ENCODE measurements around the gene PIAS1.
"Not testable (repeated sequence)": the region's sequence is repeated elsewhere in the genome, so short reads cannot be mapped to it uniquely, and the experiment has no call there.

The PIAS1 gene

DNA sequence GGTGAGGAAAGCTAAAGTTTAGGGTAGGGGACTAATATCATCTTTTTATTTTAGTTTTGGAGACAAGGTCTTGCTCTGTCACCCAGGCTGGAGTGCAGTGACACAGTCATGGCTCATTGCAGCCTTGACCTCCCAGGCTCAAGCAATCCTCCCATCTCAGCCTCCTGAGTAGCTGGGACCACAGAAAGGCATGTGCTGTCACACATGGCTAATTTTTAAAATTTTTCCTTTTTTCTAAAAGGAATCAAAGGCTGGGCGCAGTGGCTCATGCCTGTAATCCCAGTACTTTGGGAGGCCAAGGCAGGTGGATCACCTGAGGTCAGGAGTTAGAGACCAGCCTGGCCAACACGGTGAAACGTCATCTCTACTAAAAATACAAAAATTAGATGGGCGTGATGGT is 171.3 kb downstream of the PIAS1 start:
- Mint-ChIP-seq H3K4me1 (peaks cover 33 to 61% of the 10 kb centered on the region in 2 donors), H3K36me3 (peaks cover 12 to 21% of the 10 kb centered on the region in 2 donors)
- H3K9me3 Mint-ChIP-seq; ATAC-seq (replicated peaks); H3K27ac Mint-ChIP-seq; DNase-seq; H3K27me3 Mint-ChIP-seq; H3K4me3 Mint-ChIP-seq: not testable (repeated sequence)

DNA sequence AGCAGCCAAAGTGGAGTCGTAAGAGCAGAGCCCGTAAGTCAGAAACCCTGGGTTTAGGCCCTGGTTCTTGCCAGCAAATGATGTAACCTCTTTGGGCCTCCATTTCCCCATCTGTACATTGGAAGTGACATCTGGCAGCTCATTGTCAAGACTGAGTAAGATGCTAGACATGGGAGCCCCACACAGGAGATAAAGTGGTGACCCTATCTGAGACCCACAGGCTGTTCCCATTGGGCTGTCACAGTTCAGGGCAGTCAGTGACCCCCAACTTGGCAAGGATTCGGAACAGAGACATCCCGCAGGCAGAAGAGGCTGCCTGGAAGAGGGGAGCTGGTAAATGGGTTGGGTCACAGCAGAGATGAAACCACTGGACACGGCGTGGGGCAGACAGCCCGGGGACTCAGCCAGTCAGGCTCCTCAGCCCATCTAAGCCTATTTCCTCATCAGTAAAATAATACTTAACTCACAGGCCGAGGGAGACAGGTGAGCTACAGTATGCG is 173.6 kb downstream of the PIAS1 start:
- Mint-ChIP-seq H3K9me3 (no peaks in the 10 kb centered on the region), H3K27ac (peak overlapping the region; percentile 42), H3K27me3 (no peaks in the 10 kb centered on the region), H3K36me3 (peaks cover 7 to 19% of the 10 kb centered on the region in 2 donors), H3K4me3 (peak overlapping the region; percentile 81 to 84), H3K4me1 (peaks cover 38 to 71% of the 10 kb centered on the region in 2 donors)
- DNase-seq, result no peak
- no peak for ATAC-seq (replicated peaks)

DNA sequence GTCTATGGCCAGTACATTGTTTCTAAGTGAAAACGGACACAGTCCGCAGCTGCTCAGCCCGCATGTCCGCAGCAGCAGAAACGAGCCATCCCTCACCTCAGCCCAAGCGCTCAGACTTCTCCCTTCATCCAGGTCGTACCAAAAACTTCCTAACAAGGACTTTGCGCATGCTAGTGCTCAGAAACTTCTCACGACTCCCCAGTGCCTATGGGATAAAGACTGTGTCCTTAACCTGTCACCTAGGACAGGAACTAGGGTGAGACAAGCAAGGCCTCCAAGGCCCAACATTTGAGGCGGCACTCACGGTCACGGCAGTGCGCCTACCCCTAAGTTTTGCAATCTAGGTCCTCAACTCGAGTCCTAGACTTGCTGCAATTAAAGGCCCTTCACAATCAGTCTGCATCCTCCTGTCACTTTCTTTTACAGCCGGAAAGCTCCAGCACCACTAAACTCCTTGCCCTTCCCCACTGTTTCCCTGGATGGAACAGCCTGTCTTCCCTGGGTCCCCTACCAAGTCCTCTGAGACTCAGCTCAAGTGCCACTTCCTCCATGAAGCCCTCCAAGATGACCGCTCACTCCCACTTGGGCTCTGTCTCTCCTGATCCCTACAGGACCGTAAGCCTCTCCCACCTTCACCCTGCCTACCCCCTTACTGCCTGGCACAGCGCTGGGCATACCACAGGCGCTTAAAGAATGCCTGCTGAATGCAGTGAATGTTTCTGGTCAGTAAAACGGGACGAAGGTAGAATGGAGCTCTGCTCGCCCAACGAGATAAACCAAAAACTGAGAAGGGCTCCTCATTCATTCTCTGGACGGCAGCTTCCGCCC is 174.2 kb downstream of the PIAS1 start:
- Mint-ChIP-seq H3K36me3 (peaks cover 2 to 14% of the 10 kb centered on the region in 2 donors), H3K9me3 (no peaks in the 10 kb centered on the region), H3K27ac (peak overlapping the region; percentile 95), H3K4me3 (peak overlapping the region; percentile 81 to 84), H3K4me1 (peaks cover 38 to 72% of the 10 kb centered on the region in 2 donors), H3K27me3 (no peaks in the 10 kb centered on the region)
- DNase-seq (no peak), ATAC-seq (replicated peaks) (no peak)

- DNase-seq, result peak; percentile 39
- H3K4me1 Mint-ChIP-seq, result peaks cover 42 to 76% of the 10 kb centered on the region in 2 donors
- peaks cover 2 to 14% of the 10 kb centered on the region in 2 donors for H3K36me3 Mint-ChIP-seq
- H3K4me3 Mint-ChIP-seq, result peak overlapping the region; percentile 81 to 84
- no peaks in the 10 kb centered on the region for H3K27me3 Mint-ChIP-seq
- no peaks in the 10 kb centered on the region for H3K9me3 Mint-ChIP-seq
- ATAC-seq (replicated peaks), result peak; percentile 1
- peak overlapping the region; percentile 95 for H3K27ac Mint-ChIP-seq
Measured at GRCh38 chr15:68228971-68229385, 174.9 kb downstream of the PIAS1 start.

DNA sequence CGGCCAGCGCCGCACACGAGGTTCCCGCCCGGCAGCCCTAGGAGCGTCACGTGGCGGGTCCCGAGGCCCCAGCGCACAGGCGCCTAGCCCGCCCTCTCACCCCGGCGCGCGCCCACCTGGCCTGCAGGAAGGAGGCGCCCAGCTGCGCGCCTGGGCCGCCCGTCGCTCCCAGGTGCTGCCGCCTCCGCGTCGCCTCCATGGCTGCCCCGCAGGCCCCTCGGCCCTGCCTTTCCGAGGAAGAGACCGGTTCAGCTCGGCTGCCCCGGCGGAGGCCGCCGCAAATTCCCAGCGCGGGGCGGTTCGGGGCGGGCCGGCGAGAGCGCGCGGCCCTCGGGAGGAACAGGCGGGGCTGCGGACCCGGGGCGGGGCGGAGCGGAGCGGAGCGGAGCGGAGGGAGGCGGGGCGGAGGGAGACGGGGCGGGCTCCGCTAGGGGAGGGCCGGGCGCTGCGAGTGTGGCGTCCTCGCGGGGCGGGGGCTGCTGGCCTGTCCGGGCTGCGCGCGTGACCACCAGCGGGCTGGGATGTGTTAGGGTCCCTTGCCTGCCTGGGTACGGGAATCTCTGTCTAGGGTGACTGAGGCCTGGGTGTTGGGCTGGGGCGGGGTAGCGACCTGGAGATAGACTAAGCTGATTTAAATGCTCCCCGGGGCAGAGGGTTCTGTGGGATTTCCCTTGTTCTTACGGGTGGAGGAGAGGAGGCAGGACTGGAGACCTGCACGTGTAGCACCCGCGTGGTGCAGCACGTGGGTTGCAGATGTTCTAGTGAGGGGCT is 175.5 kb downstream of the PIAS1 start, which contains the start of gene CLN6:
TSS of gene CLN6 (minus strand) at position 343 of the 771 bp plus-strand sequence. CDS start at position 199, 144 bp downstream.
- Mint-ChIP-seq H3K4me3 (peak within 1 kb of the TSS; percentile 81 to 84), H3K27me3 (no peaks in the 10 kb centered on the region), H3K4me1 (peaks cover 40 to 72% of the 10 kb centered on the region in 2 donors), H3K27ac (peak within 1 kb of the TSS; percentile 95), H3K36me3 (peaks cover under 1 to 13% of the 10 kb centered on the region in 2 donors), H3K9me3 (no peaks in the 10 kb centered on the region)
- DNase-seq (peak; percentile 81), ATAC-seq (replicated peaks) (peak; percentile 78 to 87)

DNA sequence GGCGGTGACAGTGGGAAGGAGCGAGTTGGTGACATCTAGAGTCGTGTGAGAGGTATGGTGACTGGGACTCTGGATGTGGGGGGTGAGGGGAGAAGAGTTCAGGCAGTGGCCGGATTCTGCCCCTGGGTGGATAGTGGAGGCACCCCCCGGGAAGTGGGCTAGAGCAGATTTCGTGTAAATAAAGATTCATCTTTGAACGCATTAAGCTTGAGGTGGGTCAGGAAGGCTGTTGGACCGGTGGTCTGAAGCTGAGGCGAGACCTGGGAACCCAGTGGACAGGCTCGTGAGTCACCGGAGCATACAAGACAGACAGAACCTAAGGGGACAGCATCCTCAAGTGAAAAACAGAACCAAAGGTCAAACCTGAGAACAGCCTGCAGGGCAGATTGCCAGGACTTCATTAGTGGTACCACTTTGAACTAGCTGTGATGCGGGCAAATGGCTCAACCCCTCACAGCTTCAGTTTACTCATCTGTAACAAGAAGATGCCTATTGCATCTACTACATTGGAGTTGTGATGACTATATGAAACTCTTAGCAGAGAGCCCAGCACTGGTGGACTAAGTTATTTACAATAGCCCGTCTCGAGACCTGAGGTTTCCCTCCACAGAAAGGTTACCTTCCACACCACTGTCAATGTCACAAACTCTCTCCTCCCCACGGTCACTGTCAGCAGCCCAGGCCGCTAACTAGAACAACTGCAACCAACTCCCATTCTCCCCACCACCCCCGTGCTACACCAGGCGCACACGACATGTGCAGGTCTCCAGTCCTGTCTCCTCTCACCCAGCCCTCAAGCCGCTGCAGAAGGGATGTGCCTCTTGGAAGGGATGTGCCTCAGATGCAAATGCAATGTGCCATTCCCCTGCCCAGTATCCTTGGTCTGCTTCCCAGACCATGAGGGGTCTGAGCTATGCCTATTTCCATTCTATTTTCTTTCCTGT is 176.3 kb downstream of the PIAS1 start:
- ATAC-seq (replicated peaks), result peak in 1 of 2 donors; percentile 22
- Mint-ChIP-seq H3K36me3 (peaks cover 0 to 5% of the 10 kb centered on the region in 2 donors), H3K4me1 (peaks cover 33 to 64% of the 10 kb centered on the region in 2 donors), H3K27ac (peak overlapping the region; percentile 94), H3K9me3 (no peaks in the 10 kb centered on the region), H3K4me3 (peak overlapping the region; percentile 81 to 84), H3K27me3 (no peaks in the 10 kb centered on the region)
- peak; percentile 41 for DNase-seq

- Mint-ChIP-seq H3K27ac (peak overlapping the region; percentile 84), H3K4me1 (peaks cover 33 to 55% of the 10 kb centered on the region in 2 donors), H3K9me3 (no peaks in the 10 kb centered on the region), H3K4me3 (peak overlapping the region; percentile 11 to 70), H3K36me3 (peaks cover 0 to 5% of the 10 kb centered on the region in 2 donors), H3K27me3 (no peaks in the 10 kb centered on the region)
- ATAC-seq (replicated peaks) (no peak), DNase-seq (no peak)
Measured at GRCh38 chr15:68231102-68231818, 177.1 kb downstream of the PIAS1 start.

DNA sequence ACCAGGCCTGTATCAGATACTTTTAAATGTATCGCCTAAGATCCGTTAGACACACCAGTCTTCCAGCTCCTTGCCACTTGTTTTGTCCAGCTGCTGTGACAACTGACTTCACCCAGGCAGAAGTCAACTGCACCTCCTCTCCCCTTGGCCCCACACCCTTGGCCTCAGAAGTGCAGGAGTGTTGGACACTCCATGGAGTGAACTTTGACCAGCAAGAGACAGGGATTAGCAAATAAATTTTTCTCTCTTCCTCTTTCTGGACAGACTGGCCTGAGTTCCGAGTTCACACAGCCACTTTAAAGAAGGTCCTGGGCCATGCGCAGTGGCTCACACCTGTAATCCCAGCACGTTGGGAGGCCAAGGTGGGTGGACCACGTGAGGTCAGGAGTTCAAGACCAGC is 178.3 kb downstream of the PIAS1 start:
- Mint-ChIP-seq H3K27ac (no peak overlapping the region), H3K9me3 (no peaks in the 10 kb centered on the region), H3K27me3 (no peaks in the 10 kb centered on the region), H3K4me1 (peaks cover 30 to 45% of the 10 kb centered on the region in 2 donors), H3K36me3 (peaks cover 0 to 5% of the 10 kb centered on the region in 2 donors), H3K4me3 (no peak overlapping the region)
- ATAC-seq (replicated peaks), result no peak
- no peak for DNase-seq

- Mint-ChIP-seq H3K27me3 (no peaks in the 10 kb centered on the region), H3K36me3 (peaks cover 0 to 5% of the 10 kb centered on the region in 2 donors), H3K27ac (peak overlapping the region; percentile 70), H3K4me1 (peaks cover 26 to 40% of the 10 kb centered on the region in 2 donors), H3K4me3 (no peak overlapping the region), H3K9me3 (no peaks in the 10 kb centered on the region)
- no peak for DNase-seq
- peak in 1 of 2 donors; percentile 48 for ATAC-seq (replicated peaks)
Measured at GRCh38 chr15:68232937-68233336, 178.8 kb downstream of the PIAS1 start.

DNA sequence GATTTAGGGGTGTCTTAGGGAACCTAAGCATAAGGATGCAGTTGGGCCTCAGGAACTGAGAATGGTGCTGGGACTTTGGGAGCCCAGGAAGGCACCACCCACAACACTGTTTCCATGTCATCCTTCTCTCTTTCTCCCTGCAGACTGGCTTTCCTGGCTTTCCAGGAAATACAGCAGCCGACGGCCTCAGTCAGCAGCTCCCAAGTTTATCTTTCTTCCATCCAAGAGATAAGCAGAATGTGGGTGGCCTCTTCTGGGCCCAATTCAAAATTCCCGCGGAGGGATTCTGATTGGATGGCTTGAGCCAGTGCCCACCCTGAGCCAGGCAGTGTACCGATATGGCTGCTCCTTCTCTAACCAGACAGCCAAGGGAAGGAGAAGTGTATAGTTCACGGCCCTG is 179.9 kb downstream of the PIAS1 start:
- Mint-ChIP-seq H3K27me3 (no peaks in the 10 kb centered on the region), H3K36me3 (no peaks in the 10 kb centered on the region), H3K9me3 (no peaks in the 10 kb centered on the region), H3K27ac (no peak overlapping the region), H3K4me1 (peaks cover 16 to 29% of the 10 kb centered on the region in 2 donors), H3K4me3 (no peak overlapping the region)
- DNase-seq (no peak), ATAC-seq (replicated peaks) (no peak)

DNA sequence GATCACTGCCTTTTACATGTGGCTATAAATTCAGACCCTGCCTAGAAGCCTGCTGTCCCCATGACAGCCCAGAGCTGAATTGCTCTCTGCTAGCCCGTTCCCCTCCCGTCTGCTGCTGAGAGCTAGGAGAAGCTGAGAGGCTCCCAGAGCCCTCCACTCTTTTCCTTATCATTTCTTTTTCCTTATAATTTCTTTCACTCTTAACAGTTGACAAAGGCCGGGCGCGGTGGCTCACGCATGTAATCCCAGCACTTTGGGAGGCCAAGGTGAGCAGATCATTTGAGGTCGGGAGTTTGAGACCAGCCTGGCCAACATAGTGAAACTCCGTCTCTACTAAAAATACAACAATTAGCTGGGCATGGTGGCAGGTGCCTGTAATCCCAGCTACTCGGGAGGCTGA is 180.4 kb downstream of the PIAS1 start:
- H3K27me3 Mint-ChIP-seq; ATAC-seq (replicated peaks); H3K9me3 Mint-ChIP-seq; H3K27ac Mint-ChIP-seq; H3K4me3 Mint-ChIP-seq; H3K36me3 Mint-ChIP-seq; DNase-seq: not testable (repeated sequence)
- H3K4me1 Mint-ChIP-seq, result peaks cover 16 to 29% of the 10 kb centered on the region in 2 donors

- H3K36me3 Mint-ChIP-seq, result no peaks in the 10 kb centered on the region
- H3K27me3 Mint-ChIP-seq, result no peaks in the 10 kb centered on the region
- peaks cover 15 to 25% of the 10 kb centered on the region in 2 donors for H3K4me1 Mint-ChIP-seq
- DNase-seq (no peak), ATAC-seq (replicated peaks) (no peak)
- H3K27ac Mint-ChIP-seq, result no peak overlapping the region
- H3K4me3 Mint-ChIP-seq, result no peak overlapping the region
- H3K9me3 Mint-ChIP-seq, result no peaks in the 10 kb centered on the region
Measured at GRCh38 chr15:68235022-68235421, 180.9 kb downstream of the PIAS1 start.

- no peak overlapping the region for H3K4me3 Mint-ChIP-seq
- H3K27ac Mint-ChIP-seq, result no peak overlapping the region
- ATAC-seq (replicated peaks) (no peak), DNase-seq (no peak)
- H3K27me3 Mint-ChIP-seq, result no peaks in the 10 kb centered on the region
- no peaks in the 10 kb centered on the region for H3K4me1 Mint-ChIP-seq
- H3K36me3 Mint-ChIP-seq, result peaks cover 6 to 9% of the 10 kb centered on the region in 2 donors
- H3K9me3 Mint-ChIP-seq, result peaks cover 6 to 11% of the 10 kb centered on the region in 2 donors
Measured at GRCh38 chr15:68239025-68239424, 184.9 kb downstream of the PIAS1 start.
